NCI-H2171 (cell line): ENCODE results near the gene OR51I1.

Source experiments
- DNase-seq: peaks from one replicate; lab custom pipeline; 2025; lab: John Stamatoyannopoulos, UW

OR51I1 gene, protein sequence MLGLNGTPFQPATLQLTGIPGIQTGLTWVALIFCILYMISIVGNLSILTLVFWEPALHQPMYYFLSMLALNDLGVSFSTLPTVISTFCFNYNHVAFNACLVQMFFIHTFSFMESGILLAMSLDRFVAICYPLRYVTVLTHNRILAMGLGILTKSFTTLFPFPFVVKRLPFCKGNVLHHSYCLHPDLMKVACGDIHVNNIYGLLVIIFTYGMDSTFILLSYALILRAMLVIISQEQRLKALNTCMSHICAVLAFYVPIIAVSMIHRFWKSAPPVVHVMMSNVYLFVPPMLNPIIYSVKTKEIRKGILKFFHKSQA

DNA sequence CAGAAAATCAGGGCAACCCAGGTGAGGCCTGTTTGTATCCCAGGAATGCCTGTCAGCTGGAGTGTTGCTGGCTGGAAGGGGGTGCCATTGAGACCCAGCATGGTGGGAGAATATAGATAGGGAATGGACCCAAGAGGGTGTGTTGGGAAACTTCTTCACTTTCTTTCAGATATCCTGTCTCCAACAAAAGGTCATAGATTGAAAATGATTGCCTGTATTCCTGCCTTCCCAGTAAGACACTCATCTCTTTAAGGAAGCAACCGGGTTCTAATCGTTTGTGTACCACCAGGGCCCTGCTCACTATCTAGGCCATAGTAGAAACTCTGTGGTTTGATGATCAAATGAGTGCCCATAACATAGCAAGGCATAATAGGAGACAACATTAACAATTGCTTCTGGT is at the start of gene OR51I1:
Gene OR51I1 (minus strand): TSS at position 101 of the 400 bp plus-strand sequence. CDS start 0 bp downstream, at position 101.
- DNase-seq: no peak

DNA sequence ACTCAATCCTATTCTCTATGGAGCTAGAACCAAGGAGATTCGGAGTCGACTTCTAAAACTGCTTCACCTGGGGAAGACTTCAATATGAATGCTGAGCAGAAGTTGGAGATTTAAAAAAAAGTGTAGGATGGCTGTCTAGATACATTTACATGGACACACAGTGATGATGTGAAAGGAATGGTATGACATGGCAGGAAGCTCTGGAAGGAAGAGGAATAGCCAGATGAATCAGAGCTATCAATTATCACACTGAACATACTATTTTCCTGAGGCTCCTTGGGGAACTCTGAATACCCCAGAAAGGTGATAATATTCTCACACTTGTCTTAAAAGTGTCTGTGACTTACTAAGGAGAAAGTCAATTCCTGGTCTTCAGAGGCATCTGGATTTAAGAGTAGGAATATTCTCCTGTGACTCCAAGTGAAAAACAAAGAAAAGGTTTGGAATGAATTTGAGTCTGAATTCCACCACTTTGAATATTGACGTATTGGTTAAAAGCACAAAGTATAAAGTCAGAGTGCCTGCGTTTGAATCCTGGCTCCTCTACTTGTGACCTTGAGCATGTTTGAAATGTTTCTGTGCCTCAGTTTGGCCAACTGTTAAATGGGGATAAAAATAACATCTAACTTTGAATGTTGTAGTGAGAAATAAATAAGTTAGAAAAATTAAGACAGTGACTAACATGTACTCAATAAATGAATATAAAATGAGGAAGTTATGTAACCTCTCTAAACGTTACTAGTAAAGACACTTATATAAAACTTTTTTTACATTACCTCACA is 48.5 kb upstream of the OR51I1 start:
- DNase-seq: no peak

DNA sequence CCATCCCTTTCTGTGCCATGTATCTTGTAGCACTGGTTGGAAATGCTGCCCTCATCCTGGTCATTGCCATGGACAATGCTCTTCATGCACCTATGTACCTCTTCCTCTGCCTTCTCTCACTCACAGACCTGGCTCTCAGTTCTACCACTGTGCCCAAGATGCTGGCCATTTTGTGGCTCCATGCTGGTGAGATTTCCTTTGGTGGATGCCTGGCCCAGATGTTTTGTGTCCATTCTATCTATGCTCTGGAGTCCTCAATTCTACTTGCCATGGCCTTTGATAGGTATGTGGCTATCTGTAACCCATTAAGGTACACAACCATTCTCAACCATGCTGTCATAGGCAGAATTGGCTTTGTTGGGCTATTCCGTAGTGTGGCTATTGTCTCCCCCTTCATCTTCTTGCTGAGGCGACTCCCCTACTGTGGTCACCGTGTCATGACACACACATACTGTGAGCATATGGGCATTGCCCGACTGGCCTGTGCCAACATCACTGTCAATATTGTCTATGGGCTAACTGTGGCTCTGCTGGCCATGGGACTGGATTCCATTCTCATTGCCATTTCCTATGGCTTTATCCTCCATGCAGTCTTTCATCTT is 47.6 kb upstream of the OR51I1 start:
- no peak for DNase-seq

DNA sequence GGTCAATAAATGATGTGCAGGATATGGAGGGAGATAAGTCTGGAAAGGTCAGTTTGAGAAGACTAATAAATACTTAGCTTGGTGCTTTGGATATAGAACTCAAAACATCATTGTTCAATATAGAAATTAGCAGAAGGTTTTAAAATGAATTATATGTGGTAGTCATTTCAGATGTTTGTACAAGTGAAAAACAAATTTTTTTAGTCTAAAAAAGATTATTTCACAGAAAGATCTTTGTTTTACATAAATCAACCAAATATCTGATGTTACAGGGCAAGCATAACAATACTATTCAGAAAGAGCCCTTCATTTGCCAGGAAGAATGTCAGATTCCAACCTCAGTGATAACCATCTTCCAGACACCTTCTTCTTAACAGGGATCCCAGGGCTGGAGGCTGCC is 47.1 kb upstream of the OR51I1 start, which contains the start of gene OR52D1:
Gene OR52D1 (plus strand): TSS at position 301 of the 400 bp plus-strand sequence. CDS start 22 bp downstream, at position 323.
- no peak for DNase-seq

DNA sequence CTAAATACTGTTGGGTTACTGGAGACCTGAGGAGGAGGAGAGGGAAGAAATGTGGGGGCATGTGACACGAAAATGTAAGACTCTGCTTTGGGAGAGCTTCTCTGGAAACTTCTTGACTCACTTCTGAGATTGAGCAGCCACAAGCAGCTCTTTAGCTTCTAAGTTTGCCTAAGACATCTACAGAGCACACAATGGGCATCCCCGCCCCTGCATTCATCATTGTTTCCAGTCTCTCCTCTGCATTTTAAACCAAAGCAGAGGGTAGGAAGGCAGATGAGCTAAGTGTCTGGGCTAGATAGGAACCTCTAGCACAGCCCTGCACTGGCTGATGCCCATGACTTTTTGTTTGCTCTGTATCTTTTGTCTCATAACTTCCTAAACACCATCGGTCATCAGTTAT is 45.1 kb upstream of the OR51I1 start:
- DNase-seq: no peak

DNA sequence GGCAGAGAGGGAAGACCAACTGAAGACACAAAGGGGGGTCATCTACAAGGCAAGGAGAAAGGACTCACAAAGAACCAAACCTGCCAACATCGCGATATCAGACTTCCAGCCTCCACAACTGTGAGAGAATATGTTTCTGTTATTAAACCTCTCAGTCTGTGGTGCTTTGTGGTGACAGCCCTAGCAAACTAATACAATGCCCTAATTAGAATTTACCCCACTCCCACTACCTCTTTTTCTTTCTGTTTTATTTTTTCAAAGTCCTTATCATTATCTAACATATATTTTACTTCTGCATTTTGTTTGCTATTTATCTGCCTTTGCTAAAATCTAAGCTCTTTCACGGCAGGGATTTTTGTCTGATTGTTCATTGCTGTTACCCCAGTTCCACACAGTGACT is 44.7 kb upstream of the OR51I1 start:
- no peak for DNase-seq

DNA sequence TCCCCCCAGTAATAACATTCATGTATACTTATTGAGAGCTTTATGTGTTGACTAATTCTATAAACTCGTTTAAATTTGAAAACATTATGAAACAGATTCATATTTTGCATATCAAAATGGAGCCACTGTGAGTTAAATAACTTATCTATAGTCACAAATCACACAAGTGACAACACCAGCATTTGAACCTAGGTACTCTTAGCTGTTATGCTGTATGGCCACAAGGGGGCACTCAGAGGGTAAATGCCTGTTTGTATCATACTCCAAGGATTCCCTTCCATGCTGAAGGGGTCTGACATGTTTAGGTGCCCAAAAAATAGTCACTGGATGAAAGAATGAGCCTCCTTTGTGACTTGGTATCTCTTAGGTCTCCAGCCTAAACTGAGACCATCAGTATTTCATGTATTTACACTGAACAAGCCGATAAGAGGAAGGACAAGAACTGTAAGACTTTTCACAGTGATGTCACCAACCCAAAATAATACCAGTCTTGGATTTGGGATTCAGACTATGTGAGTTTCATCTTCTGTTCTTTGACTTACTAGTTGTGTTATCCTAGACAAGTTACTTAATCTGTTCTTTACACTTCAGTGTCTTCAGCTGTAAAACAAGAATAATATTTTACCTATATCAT is 35.0 kb upstream of the OR51I1 start:
- DNase-seq: no peak

DNA sequence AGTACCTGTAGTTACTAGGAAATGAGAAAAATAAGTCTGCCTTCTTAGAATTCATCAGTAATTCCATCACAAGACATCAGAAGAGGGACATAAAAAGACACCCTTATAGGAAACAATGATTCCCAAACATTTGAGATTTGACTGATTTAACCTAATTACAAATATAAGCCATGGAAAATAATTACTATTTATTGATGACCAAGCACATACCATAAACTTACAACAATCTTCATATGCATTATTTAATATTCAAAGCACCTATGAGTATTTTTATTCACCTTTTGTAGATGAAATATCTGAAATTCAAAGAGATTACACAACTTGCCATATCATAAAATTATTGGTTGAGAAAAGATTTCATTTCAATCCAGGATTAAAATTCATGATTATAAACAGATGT is 32.6 kb upstream of the OR51I1 start:
- DNase-seq: no peak

DNA sequence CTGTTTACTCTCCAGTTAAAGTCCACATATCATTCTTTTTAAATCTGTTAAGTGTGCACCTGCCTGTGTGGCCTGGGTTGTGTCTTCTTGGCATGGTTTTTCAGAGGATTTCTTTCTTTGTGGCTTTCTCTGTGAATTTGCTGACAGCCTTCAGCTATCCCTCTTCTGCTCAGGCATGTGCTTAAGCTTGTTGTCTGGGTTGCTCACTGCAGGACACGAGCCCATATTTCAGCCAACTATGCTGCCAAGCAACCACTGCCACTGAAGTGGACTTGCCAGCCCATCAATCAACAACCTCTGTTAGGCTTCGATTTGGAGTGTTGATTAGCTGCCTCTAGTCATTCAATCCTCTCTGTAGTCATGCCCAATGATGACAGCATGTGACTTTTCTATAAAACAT is 26.2 kb upstream of the OR51I1 start:
- no peak for DNase-seq

DNA sequence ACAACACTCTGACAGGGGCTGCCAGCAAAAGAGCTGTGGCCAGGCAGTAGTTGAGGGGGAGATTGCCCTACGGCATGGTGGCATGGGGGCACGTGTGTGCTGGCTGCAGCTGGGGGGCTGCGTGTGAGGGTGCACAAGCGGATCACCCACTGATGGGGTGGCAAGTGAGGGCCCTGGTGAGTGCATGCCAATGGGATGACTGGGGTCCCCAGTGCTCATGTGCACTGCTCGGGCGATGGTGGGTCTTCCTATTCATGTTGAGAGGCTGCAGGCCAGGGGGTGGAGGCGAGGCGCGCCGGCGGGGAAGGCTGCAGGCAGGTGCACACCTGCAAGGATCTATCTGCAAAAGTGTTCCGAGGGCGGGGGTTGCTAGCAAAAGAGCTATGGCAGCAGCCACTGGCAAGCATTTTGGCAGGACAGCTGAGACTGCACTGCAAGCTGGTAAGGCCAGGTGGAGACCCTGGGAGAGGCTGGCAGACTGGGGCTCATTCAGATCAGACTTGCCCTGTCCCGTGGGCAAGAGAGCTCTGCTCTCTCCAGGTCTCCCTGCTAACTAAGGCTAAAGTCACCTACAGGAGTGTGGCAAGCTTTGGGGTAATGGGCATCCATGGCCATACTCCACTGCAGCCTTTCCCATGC is 19.8 kb upstream of the OR51I1 start:
- no peak for DNase-seq

DNA sequence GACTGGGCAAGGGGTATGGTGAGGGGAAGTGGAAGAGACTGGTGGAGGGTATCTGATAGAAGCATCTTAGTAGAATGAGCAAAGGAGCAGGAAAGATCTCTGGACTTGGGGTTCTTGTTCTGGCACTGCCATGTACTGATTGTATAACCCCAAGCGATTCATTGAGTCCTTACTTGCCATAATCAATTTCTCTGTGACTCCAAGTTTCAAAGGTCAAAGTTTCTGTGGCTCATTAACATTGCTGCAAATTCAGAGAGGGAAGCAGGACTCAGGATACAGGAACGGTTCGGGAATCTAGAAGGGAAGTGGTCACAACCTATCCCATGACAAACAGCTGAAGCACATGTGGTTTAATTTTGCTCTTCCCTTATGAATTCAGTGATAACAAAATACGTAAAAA is 8.1 kb upstream of the OR51I1 start:
- DNase-seq: no peak

DNA sequence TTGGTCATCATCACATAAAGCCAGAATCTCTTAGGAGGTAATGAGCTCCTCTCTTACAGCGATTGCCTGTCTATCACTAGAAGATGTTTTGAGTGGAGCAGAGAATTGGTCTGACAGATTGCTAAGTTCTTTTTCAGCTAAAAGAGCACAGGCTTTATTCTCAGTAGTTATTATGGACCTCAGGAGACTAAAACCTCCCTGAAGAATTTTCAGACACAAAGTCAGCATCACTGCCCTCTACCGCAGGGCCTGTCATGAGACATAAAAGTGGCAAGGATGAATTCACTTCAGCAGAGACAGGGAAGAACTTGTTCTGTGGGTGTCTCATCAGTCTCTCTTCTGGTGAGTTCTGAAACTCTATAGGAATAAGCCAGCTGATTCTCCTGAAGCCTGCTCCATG is 7.7 kb upstream of the OR51I1 start, which contains the start of gene OR51I2:
Gene OR51I2 (plus strand): TSS at position 301 of the 400 bp plus-strand sequence. CDS start 4,166 bp downstream, outside the sequence.
- no peak for DNase-seq

DNA sequence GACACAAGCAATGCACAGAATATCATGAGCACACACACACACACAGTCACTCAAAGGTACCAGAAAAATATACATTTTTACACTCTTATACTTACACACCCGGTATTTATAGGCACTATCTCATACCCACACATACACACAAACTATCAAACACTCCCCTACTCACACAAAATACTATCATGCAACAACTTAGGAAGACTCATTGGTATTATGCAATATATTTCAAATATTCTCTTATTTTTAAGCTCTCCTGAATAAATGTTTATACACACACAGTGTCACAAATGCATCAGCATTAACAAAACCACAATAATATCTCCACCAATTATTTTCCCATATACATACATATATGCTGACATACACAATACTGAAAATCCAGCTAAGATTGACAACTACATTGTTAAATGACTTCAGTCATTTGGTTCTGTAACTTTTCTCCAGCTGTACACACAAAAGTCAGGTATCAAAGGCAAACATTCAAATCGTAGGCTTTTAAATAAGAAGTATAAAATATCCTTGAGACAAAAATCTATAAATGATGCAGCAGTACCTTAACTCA is 2.6 kb upstream of the OR51I1 start:
- no peak for DNase-seq

DNA sequence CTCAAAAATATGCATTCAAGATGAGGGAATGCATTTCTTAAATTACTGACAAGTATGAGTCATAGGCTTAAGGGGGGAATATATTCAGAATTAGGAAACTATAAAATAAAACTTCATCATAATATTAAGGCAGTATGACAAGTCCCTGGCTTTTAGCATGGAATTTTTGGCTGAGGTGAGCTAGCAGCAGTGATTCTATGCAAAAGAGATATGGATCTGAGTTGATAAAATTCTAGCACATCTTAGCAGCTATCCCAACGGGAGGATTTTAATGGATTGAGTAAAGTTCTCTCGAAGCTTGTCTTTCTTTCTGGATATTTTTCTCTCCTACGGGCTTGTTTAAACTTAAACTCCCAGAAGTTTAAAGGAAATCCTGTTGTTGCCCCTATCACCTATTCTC is 18.2 kb downstream of the OR51I1 start:
- DNase-seq: no peak

DNA sequence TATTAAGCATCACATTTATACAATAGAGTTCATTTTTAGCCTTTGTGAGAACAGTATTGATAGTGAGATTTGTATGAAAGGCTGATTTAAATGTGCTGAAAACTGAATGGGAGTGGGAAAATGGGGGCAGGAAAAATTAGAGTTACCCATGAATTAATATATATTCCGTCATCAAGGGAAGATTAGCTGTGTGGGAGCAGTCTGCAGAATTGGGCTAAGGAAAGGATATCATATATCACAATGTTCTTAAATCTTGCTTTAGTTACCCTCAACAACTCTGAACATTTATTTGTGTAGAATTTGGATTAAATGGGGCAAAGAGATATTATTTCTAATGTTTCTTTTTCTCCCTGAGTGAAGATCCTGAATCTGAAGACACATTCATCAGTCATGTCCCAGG is 19.5 kb downstream of the OR51I1 start, which contains the start of gene OR51Q1:
Gene OR51Q1 (plus strand): TSS at position 301 of the 400 bp plus-strand sequence. CDS start 90 bp downstream, at position 391.
- DNase-seq: no peak

DNA sequence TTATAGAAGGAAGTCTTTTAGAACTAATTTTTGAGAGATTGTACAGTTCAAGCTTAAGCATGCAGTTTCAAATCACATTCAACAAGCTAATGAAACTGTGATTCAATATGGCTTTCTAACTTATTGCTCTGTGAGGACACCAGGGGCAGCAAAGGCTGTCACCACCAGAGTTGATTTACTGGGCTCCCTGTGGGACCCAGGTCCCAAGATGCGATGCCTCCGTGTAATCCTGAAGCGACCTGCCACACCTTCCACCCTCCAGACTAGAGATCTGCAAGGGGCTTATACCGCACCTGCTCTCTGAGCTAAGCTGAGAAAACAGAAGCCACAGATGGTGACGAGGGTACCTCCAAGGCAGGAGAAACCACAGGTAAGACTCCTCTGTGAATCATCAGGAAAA is 20.3 kb downstream of the OR51I1 start:
- no peak for DNase-seq

DNA sequence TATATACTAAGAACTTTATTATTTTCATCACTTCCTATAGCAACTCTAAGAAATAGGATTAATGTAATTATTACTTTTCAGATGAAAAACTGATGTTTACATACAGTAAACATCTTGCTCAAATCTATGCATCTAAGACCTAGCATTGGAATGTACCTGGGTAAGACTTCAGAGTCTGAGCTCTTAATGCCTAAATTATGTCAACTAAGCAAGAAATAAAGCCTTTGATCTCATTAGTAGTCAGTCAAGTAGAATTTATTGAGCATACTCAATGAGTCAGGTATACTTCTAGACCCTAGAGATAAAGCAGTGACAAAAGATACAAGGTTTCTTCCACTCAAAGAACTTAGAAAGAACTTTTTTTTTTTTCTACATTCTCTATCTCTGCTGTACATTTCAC is 36.1 kb downstream of the OR51I1 start:
- no peak for DNase-seq

DNA sequence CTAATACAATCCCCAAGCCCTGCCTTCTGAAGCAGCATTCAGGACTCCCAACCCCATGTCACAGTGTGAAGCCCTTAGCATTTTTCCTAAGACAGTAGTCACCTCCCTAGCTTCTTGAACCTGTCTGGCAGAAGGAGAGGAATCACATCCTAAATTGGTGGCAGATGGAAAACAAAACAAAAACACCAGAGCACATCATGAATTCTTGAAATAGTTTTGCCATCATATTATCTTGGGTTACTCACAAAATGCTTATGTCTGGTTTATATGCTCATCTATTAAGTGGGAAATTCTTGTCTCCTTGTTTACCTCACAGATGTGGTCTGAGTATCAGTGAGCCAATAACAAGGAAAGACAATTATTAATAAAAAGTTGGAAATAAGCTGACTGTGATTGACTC is 42.4 kb downstream of the OR51I1 start:
- DNase-seq: no peak

DNA sequence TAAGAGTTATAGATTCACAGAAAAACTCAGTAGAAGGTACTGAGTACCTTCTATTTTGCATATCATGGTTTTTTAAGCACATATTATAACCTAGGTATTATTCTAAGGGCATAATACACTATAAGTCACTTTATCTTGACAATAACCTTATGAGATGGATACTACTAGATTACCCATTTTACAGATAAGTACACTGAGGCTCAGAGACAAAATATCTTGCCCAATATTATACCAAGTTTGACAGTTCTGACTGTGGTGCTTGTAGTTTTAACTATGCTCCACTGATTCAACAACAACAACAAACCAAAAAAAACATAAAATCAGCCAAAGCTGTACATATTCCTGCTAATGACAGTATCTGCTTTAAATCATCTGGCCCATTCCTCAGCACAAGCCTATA is 47.2 kb downstream of the OR51I1 start:
- no peak for DNase-seq
